ENCODE measurements around the gene ZBTB7C.

The ZBTB7C gene

GRCh38 chr18:48045744-48046143, 363.4 kb downstream of the ZBTB7C start:
- no peak for TF ChIP-seq TAF1 (IDR thresholded peaks at IDR 0.05; ENCODE audit: borderline replicate concordance, insufficient read depth, low read length)
- TF ChIP-seq FOXP2 (optimal IDR thresholded peaks at IDR 0.05; ENCODE audit: borderline replicate concordance, extremely low read depth, extremely low read length, insufficient read depth), result no peak
- TF ChIP-seq POLR2AphosphoS5 (IDR thresholded peaks at IDR 0.05; ENCODE audit: low read depth, low read length), result no peak
- TF ChIP-seq, protein P1, sequence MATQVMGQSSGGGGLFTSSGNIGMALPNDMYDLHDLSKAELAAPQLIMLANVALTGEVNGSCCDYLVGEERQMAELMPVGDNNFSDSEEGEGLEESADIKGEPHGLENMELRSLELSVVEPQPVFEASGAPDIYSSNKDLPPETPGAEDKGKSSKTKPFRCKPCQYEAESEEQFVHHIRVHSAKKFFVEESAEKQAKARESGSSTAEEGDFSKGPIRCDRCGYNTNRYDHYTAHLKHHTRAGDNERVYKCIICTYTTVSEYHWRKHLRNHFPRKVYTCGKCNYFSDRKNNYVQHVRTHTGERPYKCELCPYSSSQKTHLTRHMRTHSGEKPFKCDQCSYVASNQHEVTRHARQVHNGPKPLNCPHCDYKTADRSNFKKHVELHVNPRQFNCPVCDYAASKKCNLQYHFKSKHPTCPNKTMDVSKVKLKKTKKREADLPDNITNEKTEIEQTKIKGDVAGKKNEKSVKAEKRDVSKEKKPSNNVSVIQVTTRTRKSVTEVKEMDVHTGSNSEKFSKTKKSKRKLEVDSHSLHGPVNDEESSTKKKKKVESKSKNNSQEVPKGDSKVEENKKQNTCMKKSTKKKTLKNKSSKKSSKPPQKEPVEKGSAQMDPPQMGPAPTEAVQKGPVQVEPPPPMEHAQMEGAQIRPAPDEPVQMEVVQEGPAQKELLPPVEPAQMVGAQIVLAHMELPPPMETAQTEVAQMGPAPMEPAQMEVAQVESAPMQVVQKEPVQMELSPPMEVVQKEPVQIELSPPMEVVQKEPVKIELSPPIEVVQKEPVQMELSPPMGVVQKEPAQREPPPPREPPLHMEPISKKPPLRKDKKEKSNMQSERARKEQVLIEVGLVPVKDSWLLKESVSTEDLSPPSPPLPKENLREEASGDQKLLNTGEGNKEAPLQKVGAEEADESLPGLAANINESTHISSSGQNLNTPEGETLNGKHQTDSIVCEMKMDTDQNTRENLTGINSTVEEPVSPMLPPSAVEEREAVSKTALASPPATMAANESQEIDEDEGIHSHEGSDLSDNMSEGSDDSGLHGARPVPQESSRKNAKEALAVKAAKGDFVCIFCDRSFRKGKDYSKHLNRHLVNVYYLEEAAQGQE (IDR thresholded peaks at IDR 0.05; ENCODE audit: insufficient read depth in 1 of 2, low read depth in 2 of 2, low read length in 2 of 2), result no peak
- no peak for TF ChIP-seq SIN3A (IDR thresholded peaks at IDR 0.05; ENCODE audit: borderline replicate concordance, insufficient read depth, low read length)

GRCh38 chr18:48044944-48045343, 364.2 kb downstream of the ZBTB7C start:
- no peak for TF ChIP-seq POLR2AphosphoS5 (IDR thresholded peaks at IDR 0.05; ENCODE audit: low read depth, low read length)

GRCh38 chr18:48043166-48043565, 366.0 kb downstream of the ZBTB7C start:
- TF ChIP-seq TAF1 (IDR thresholded peaks at IDR 0.05; ENCODE audit: borderline replicate concordance, insufficient read depth, low read length) (no peak), SIN3A (IDR thresholded peaks at IDR 0.05; ENCODE audit: borderline replicate concordance, insufficient read depth, low read length) (no peak), FOXP2 (optimal IDR thresholded peaks at IDR 0.05; ENCODE audit: borderline replicate concordance, extremely low read depth, extremely low read length, insufficient read depth) (no peak), POLR2AphosphoS5 (IDR thresholded peaks at IDR 0.05; ENCODE audit: low read depth, low read length) (no peak)
- TF ChIP-seq, protein P1 (IDR thresholded peaks at IDR 0.05; ENCODE audit: insufficient read depth in 1 of 2, low read depth in 2 of 2, low read length in 2 of 2), result no peak

DNA sequence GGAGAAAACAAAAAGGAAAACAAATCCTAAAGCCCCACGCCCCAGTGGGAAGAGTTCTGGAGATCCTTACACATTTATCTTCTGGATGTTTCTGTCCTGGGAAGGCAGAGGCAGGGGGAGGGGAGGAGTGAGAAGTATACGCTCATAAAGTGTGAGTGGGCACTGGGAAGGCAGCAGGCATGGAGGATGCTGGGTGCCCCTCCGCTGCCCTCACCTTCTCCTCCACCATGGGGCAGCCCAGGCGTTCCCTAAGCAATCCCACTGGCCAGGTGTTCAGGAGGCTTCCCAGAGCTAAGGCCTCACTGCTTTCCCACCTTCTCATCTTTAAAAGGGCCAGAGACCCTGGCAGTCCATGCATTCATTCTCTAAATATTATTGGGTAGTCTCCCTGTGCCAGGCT, 366.8 kb downstream of the ZBTB7C start:
- TF ChIP-seq, protein P1 (IDR thresholded peaks at IDR 0.05; ENCODE audit: insufficient read depth in 1 of 2, low read depth in 2 of 2, low read length in 2 of 2), result no peak
- TF ChIP-seq TAF1 (IDR thresholded peaks at IDR 0.05; ENCODE audit: borderline replicate concordance, insufficient read depth, low read length), result no peak
- no peak for TF ChIP-seq SIN3A (IDR thresholded peaks at IDR 0.05; ENCODE audit: borderline replicate concordance, insufficient read depth, low read length)
- no peak for TF ChIP-seq FOXP2 (optimal IDR thresholded peaks at IDR 0.05; ENCODE audit: borderline replicate concordance, extremely low read depth, extremely low read length, insufficient read depth)
- no peak for TF ChIP-seq POLR2AphosphoS5 (IDR thresholded peaks at IDR 0.05; ENCODE audit: low read depth, low read length)

- TF ChIP-seq POLR2AphosphoS5 (IDR thresholded peaks at IDR 0.05; ENCODE audit: low read depth, low read length) (no peak), TAF1 (IDR thresholded peaks at IDR 0.05; ENCODE audit: borderline replicate concordance, insufficient read depth, low read length) (no peak), FOXP2 (optimal IDR thresholded peaks at IDR 0.05; ENCODE audit: borderline replicate concordance, extremely low read depth, extremely low read length, insufficient read depth) (no peak), SIN3A (IDR thresholded peaks at IDR 0.05; ENCODE audit: borderline replicate concordance, insufficient read depth, low read length) (no peak)
- TF ChIP-seq, protein P1 (IDR thresholded peaks at IDR 0.05; ENCODE audit: insufficient read depth in 1 of 2, low read depth in 2 of 2, low read length in 2 of 2), result no peak
Measured at GRCh38 chr18:48040457-48041110, 368.6 kb downstream of the ZBTB7C start.
